ENCODE measurements around the gene KANSL2.

GRCh38 chr12:48681399-48681709 lies 684 bp downstream of the KANSL2 start:
- TF ChIP-seq CTCF (IDR thresholded peaks at IDR 0.05; ENCODE audit: extremely low read depth in 1 of 2, insufficient read depth in 1 of 2, low read depth in 1 of 2, low read length in 2 of 2), result no peak
- TF ChIP-seq POLR2AphosphoS5 (IDR thresholded peaks at IDR 0.05; ENCODE audit: insufficient read depth, low read depth, low read length), result no peak
- TF ChIP-seq POLR2A (IDR thresholded peaks at IDR 0.05; ENCODE audit: low read depth, low read length), result no peak
- no peak for TF ChIP-seq JUN (IDR thresholded peaks at IDR 0.05; ENCODE audit: borderline replicate concordance, insufficient read depth, insufficient read length, low read depth)
- TF ChIP-seq EZH2 (IDR thresholded peaks at IDR 0.05; ENCODE audit: borderline replicate concordance, low read depth, low read length, severe bottlenecking), result no peak
